ENCODE results near the gene MRPS17. TPM values are rescaled to one million over a fixed set of nuclear protein-coding genes. Genes with fewer than 3 reads are reported as not detected.

MRPS17 gene
- total and polyA plus RNA-seq, 2 of the 4 experiments (the other 2 are of a cell fraction), result 9.9 to 15.2 TPM

DNA sequence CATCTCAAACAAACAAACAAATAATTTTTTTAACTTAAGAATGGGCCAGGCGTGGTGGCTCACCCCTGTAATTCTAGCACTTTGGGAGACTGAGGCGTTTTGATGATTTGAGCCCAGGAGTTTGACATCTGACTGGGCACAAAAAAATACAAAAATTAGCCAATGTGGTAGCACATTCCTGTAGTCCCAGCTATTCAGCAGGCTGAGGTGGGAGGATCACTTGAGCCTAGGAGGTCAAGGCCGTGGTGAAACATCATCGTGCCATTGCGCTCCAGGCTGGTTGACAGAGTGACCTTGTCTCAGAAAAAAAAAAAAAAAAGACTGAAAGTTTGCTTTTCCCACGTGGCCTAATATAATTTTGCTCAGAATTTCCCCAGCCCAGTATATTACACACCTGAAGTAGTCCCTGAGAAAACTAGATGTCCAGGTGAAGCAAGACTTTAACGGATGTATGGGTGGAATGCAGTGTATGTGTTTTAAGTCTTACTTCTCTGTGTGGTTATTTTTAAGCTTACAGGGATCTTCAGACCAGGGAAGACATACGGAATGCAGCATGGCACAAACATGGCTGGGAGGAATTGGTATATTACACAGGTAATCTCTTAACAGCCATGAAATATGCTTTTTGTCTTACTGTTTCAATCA lies 45.3 kb downstream of the MRPS17 start:
- Histone ChIP-seq H3K27ac (ENCODE audit: insufficient read depth, low read length) (no peak overlapping the region), H3K18ac (ENCODE audit: low read depth, low read length) (no peak overlapping the region), H3K9me1 (ENCODE audit: insufficient read depth, low read length) (peaks cover 3% of the 10 kb centered on the region; the same call in 1 of the 2 replicates), H3K4me2 (ENCODE audit: low read depth, low read length) (no peak overlapping the region), H3K4me3 (ENCODE audit: insufficient read depth, low read depth, low read length) (no peak overlapping the region), H4K91ac (ENCODE audit: insufficient read depth, low read depth, low read length) (no peak overlapping the region), H3K9me3 (ENCODE audit: control insufficient read depth, insufficient read depth, low read length) (no peaks in the 10 kb centered on the region), H2BK20ac (ENCODE audit: low read depth, low read length) (no peak overlapping the region), H4K8ac (ENCODE audit: low read depth in 2 of 2, low read length in 2 of 2) (no peak overlapping the region), H2AK9ac (replicated peaks; ENCODE audit: low read depth, low read length, poor library complexity) (no peak overlapping the region), H3K79me1 (ENCODE audit: low read depth in 1 of 2, low read length in 2 of 2) (no peaks in the 10 kb centered on the region), H2AK5ac (ENCODE audit: low read depth, low read length) (no peak overlapping the region), H3K27me3 (ENCODE audit: control insufficient read depth, insufficient read depth, low read length) (no peaks in the 10 kb centered on the region), H3K56ac (ENCODE audit: extremely low read depth, insufficient read depth, low read length) (no peak overlapping the region), H3K4ac (ENCODE audit: low read depth, low read length) (no peak overlapping the region), H2BK120ac (ENCODE audit: low read depth, low read length) (no peak overlapping the region), H2AFZ (replicated peaks; ENCODE audit: low read length, poor library complexity) (no peak overlapping the region), H4K5ac (ENCODE audit: low read depth, low read length) (no peak overlapping the region), H3K36me3 (ENCODE audit: control insufficient read depth, insufficient read depth, low read length) (peaks cover 37% of the 10 kb centered on the region), H3K9ac (ENCODE audit: low read depth, low read length) (no peak overlapping the region), H3K23ac (ENCODE audit: low read depth, low read length) (no peak overlapping the region), H3K4me1 (ENCODE audit: control insufficient read depth, insufficient read depth, low read length) (no peaks in the 10 kb centered on the region), H3K14ac (replicated peaks; ENCODE audit: low read depth, low read length) (no peak overlapping the region), H2BK5ac (ENCODE audit: low read depth, low read length, poor library complexity, severe bottlenecking) (no peak overlapping the region), H2BK15ac (ENCODE audit: low read depth, low read length) (no peak overlapping the region), H4K20me1 (ENCODE audit: insufficient read depth, low read length) (no peaks in the 10 kb centered on the region)
- CTCF ChIA-PET, result no interaction called here
- no TSS peak for BruUV-seq (replicated peaks)
- in situ Hi-C loops (cut with MboI; ENCODE audit: low sequenced_read_pairs) (no loop called here), intact Hi-C loops (cut with micrococcal nuclease) (no loop called here), dilution Hi-C loops (cut with HindIII; ENCODE audit: low sequenced_read_pairs, unreplicated experiment) (no loop called here)
- no peak for DNase-seq
- ATAC-seq (ENCODE audit: low read depth), result no peak
- TF ChIP-seq RFX5 (IDR thresholded peaks at IDR 0.05; ENCODE audit: low read depth, low read length) (no peak), BHLHE40 (IDR thresholded peaks at IDR 0.05; ENCODE audit: low read depth, low read length) (no peak), CEBPB (IDR thresholded peaks at IDR 0.05; ENCODE audit: low read depth, low read length) (no peak), MAZ (IDR thresholded peaks at IDR 0.05; ENCODE audit: borderline replicate concordance, low read depth, low read length) (no peak), CHD1 (IDR thresholded peaks at IDR 0.05; ENCODE audit: low read depth, low read length) (no peak), NFE2L2 (IDR thresholded peaks at IDR 0.05; ENCODE audit: low read depth, low read length) (no peak), FOS (IDR thresholded peaks at IDR 0.05; ENCODE audit: low read depth, low read length) (no peak), RAD21 (IDR thresholded peaks at IDR 0.05; ENCODE audit: low read length) (no peak), POLR2A (IDR thresholded peaks at IDR 0.05; ENCODE audit: low read depth, low read length) (no peak), RCOR1 (IDR thresholded peaks at IDR 0.05; ENCODE audit: insufficient replicate concordance, low read length) (no peak), MXI1 (IDR thresholded peaks at IDR 0.05; ENCODE audit: borderline replicate concordance, low read depth, low read length) (no peak)
- TF ChIP-seq, protein P1, sequence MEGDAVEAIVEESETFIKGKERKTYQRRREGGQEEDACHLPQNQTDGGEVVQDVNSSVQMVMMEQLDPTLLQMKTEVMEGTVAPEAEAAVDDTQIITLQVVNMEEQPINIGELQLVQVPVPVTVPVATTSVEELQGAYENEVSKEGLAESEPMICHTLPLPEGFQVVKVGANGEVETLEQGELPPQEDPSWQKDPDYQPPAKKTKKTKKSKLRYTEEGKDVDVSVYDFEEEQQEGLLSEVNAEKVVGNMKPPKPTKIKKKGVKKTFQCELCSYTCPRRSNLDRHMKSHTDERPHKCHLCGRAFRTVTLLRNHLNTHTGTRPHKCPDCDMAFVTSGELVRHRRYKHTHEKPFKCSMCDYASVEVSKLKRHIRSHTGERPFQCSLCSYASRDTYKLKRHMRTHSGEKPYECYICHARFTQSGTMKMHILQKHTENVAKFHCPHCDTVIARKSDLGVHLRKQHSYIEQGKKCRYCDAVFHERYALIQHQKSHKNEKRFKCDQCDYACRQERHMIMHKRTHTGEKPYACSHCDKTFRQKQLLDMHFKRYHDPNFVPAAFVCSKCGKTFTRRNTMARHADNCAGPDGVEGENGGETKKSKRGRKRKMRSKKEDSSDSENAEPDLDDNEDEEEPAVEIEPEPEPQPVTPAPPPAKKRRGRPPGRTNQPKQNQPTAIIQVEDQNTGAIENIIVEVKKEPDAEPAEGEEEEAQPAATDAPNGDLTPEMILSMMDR (conservative IDR thresholded peaks at IDR 0.05; ENCODE audit: low read depth, low read length), result no peak
- TF ChIP-seq, protein P2, sequence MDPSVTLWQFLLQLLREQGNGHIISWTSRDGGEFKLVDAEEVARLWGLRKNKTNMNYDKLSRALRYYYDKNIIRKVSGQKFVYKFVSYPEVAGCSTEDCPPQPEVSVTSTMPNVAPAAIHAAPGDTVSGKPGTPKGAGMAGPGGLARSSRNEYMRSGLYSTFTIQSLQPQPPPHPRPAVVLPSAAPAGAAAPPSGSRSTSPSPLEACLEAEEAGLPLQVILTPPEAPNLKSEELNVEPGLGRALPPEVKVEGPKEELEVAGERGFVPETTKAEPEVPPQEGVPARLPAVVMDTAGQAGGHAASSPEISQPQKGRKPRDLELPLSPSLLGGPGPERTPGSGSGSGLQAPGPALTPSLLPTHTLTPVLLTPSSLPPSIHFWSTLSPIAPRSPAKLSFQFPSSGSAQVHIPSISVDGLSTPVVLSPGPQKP (IDR thresholded peaks at IDR 0.05; ENCODE audit: borderline replicate concordance, low read depth, low read length), result no peak
- 100% methylated on average over 2 of the region's 8 CpGs; no CpG with 5 or more reads in 1 of the 2 experiments for WGBS, 2 experiments (ENCODE audit: extremely low coverage in 2 of 2, insufficient read length in 1 of 2)
- POLR2A ChIA-PET (ENCODE audit: unreplicated experiment), result no interaction called here
